K562 (cell line): ENCODE data around the gene RDH14. TPM values are rescaled to one million over a fixed set of nuclear protein-coding genes. Genes with fewer than 3 reads are reported as not detected.

Experiments used
- DLX4 ChIP-seq: fragments of 250-450 bp; sonication (Bioruptor Pico); IDR thresholded peaks from 2 replicates; pipeline ENCODE4 v1.6.1; 2021; ENCODE audit warnings: mild to moderate bottlenecking
- E2F8 ChIP-seq: fragments of 450-650 bp; IDR thresholded peaks from 2 replicates; pipeline ENCODE4 v1.7.1; 2018; ENCODE audit warnings: mild to moderate bottlenecking, low read depth; ENCODE audit not compliant: partially characterized antibody
- LARP7 ChIP-seq: fragments of 450-650 bp; IDR thresholded peaks from 2 replicates; pipeline ENCODE4 v1.6.1; 2016
- MITF ChIP-seq: IDR thresholded peaks from 2 replicates; pipeline ENCODE4 v1.6.1; 2014; ENCODE audit warnings: antibody characterized with exemption
- MTA3 ChIP-seq: fragments of 450-650 bp; formaldehyde crosslinking; IDR thresholded peaks from 2 replicates; pipeline ENCODE4 v1.6.1; 2017; ENCODE audit warnings: mild to moderate bottlenecking, borderline replicate concordance
- POLR2H ChIP-seq: IDR thresholded peaks from 2 replicates; pipeline ENCODE4 v1.6.1; 2016; ENCODE audit warnings: missing genetic modification characterization, low read depth, mild to moderate bottlenecking, control low read depth, missing compliant biosample characterization, moderate library complexity
- RBM34 ChIP-seq: fragments of 200-400 bp; formaldehyde crosslinking; IDR thresholded peaks from 2 replicates; pipeline ENCODE4 v1.6.1; 2018; ENCODE audit warnings: low read length, borderline replicate concordance; ENCODE audit not compliant: insufficient read depth
- SREBF2 ChIP-seq: sonication (generic); formaldehyde crosslinking; IDR thresholded peaks from 2 replicates; pipeline ENCODE4 v1.4.0; 2020; ENCODE audit warnings: mild to moderate bottlenecking, missing genetic modification reagents
- ZNF133 ChIP-seq: fragments of 250-450 bp; sonication (Bioruptor Pico); IDR thresholded peaks from 2 replicates; pipeline ENCODE4 v1.4.0; 2020; ENCODE audit warnings: mild to moderate bottlenecking
- ZNF311 ChIP-seq: fragments of 250-450 bp; sonication (Bioruptor Pico); IDR thresholded peaks from 2 replicates; pipeline ENCODE4 v1.4.0; 2020; ENCODE audit warnings: mild to moderate bottlenecking, moderate library complexity
- ZNF449 ChIP-seq: fragments of 250-450 bp; sonication (Bioruptor Pico); IDR thresholded peaks from 2 replicates; pipeline ENCODE4 v1.8.0; 2022; ENCODE audit warnings: moderate library complexity, mild to moderate bottlenecking, inconsistent platforms
- ZNF518B ChIP-seq: fragments of 250-450 bp; sonication (Bioruptor Pico); IDR thresholded peaks from 2 replicates; pipeline ENCODE4 v1.5.0; 2021; ENCODE audit warnings: mild to moderate bottlenecking, moderate library complexity
- polyA plus RNA-seq, 8 experiments: library from polyadenylated mRNA; depleted of rRNA in 4 of 8; stranded (reverse) in 5 of 8; unstranded in 3 of 8; fragments of >200 nt; fragmentation: Nextera tagmentation in 2 of 8; fragmentation: Illumina TruSeq in 1 of 8; extraction: Ambion mirVana in 2 of 8; extraction: Trizol in 1 of 8; gene quantifications; 2 replicates each; pipeline versions ENCODE4 v1.2.1 to v1.2.3, GENCODE V29; 2011 to 2014; ENCODE audit warnings: inconsistent platforms in 1 of 8, missing spikeins in 1 of 8
- total RNA-seq, 7 experiments: library from RNA; depleted of rRNA in 6 of 7; stranded (reverse); fragments of >200 nt in 6 of 7; fragmentation: Illumina TruSeq in 2 of 7; extraction: Trizol in 2 of 7; gene quantifications; 2 replicates each; pipeline versions ENCODE4 v1.2.1 to v1.2.3, GENCODE V29; 2011 to 2021; ENCODE audit warnings: low replicate concordance in 1 of 7

The RDH14 gene
- total and polyA plus RNA-seq, 9 of the 15 experiments (the other 6 are each of a cell fraction or from before 2014, with no cell fraction given), result 6.7 to 26.2 (median 20.9) TPM

- TF ChIP-seq E2F8, result no peak
- no peak for TF ChIP-seq ZNF518B (CRISPR knock-in tag)
- no peak for TF ChIP-seq DLX4 (CRISPR knock-in tag)
- no peak for TF ChIP-seq SREBF2 (CRISPR knock-in tag)
- no peak for TF ChIP-seq ZNF133 (CRISPR knock-in tag)
- no peak for TF ChIP-seq RBM34
- TF ChIP-seq LARP7, result no peak
- no peak for TF ChIP-seq MITF
- peak; percentile 57 for TF ChIP-seq MTA3
- TF ChIP-seq ZNF449 (CRISPR knock-in tag), result no peak
- TF ChIP-seq POLR2H, result no peak
- TF ChIP-seq ZNF311 (CRISPR knock-in tag), result no peak
Observed at GRCh38 chr2:18560031-18560796, at the start of gene RDH14 (continued).
